HG03460 (cell line): ENCODE measurements around the gene GUCA2A.

Experiments
- ATAC-seq: cut with Tn5 transposase; IDR thresholded peaks from one replicate; pipeline ENCODE4 v1.9.1; 2021; ENCODE audit not compliant: unreplicated experiment

GUCA2A gene

GRCh38 chr1:42155362-42155761 lies 9.2 kb downstream of the GUCA2A start:
- no peak for ATAC-seq

- no peak for ATAC-seq
Observed at GRCh38 chr1:42154685-42155084, 9.9 kb downstream of the GUCA2A start.

- ATAC-seq, result no peak
Observed at GRCh38 chr1:42153624-42154023, 10.9 kb downstream of the GUCA2A start.

GRCh38 chr1:42152907-42153600 lies 11.5 kb downstream of the GUCA2A start, which contains the start of gene GUCA2B:
Gene GUCA2B, plus strand, starts transcription at chr1:42153410. Its CDS starts 41 bp downstream, at chr1:42153451.
- no peak for ATAC-seq

- no peak for ATAC-seq
Observed at GRCh38 chr1:42152119-42152518, 12.4 kb downstream of the GUCA2A start.

- ATAC-seq, result no peak
Observed at GRCh38 chr1:42150651-42151050, 13.9 kb downstream of the GUCA2A start.

GRCh38 chr1:42148166-42148565 lies 16.4 kb downstream of the GUCA2A start:
- no peak for ATAC-seq

- no peak for ATAC-seq
Observed at GRCh38 chr1:42146626-42147320, 17.8 kb downstream of the GUCA2A start.

- ATAC-seq, result no peak
Observed at GRCh38 chr1:42145764-42146625, 18.6 kb downstream of the GUCA2A start.

- no peak for ATAC-seq
Observed at GRCh38 chr1:42145389-42145716, 19.2 kb downstream of the GUCA2A start.

- ATAC-seq, result no peak
Observed at GRCh38 chr1:42144711-42145388, 19.7 kb downstream of the GUCA2A start.

- no peak for ATAC-seq
Observed at GRCh38 chr1:42143896-42144710, 20.4 kb downstream of the GUCA2A start.

- no peak for ATAC-seq
Observed at GRCh38 chr1:42142894-42143675, 21.5 kb downstream of the GUCA2A start.

GRCh38 chr1:42141978-42142377 lies 22.6 kb downstream of the GUCA2A start:
- no peak for ATAC-seq

GRCh38 chr1:42140191-42140590 lies 24.4 kb downstream of the GUCA2A start:
- ATAC-seq, result no peak

GRCh38 chr1:42139444-42139843 lies 25.1 kb downstream of the GUCA2A start:
- no peak for ATAC-seq

- ATAC-seq, result no peak
Observed at GRCh38 chr1:42138586-42138985, 26.0 kb downstream of the GUCA2A start.

GRCh38 chr1:42137766-42138165 lies 26.8 kb downstream of the GUCA2A start:
- no peak for ATAC-seq

GRCh38 chr1:42136466-42136865 lies 28.1 kb downstream of the GUCA2A start:
- ATAC-seq, result no peak

GRCh38 chr1:42135426-42135825 lies 29.1 kb downstream of the GUCA2A start:
- no peak for ATAC-seq
